ENCODE results near the gene MCC.

Gene MCC

DNA sequence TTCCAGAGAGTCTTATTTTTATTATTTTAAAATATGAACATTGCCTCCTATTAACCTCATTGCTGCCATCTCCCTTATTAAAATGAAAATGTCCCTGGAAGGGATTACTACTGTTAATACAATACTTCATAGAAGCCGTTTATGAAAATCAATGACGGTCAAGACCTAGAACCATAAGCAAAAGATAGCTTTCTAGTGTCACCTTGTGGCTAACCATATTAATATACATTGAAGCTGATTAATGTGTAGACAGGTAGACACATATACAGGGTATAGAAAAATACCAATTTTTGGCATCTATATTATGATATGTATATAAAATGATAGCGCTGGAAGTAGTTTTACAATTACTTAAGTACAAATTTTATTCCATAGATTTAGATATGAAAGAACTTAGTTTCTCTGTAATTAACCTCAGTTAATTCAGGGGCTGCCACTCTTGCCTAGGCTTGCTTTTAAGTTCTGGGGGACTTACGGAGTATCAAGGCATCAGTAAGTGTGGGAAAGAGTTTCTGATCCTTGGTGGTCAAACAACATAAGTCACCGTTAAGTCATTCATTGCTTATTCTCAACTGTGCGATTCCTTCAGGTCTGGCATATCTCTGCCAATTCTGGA, 22.7 kb upstream of the MCC start (continued):
- TF ChIP-seq, protein P1, sequence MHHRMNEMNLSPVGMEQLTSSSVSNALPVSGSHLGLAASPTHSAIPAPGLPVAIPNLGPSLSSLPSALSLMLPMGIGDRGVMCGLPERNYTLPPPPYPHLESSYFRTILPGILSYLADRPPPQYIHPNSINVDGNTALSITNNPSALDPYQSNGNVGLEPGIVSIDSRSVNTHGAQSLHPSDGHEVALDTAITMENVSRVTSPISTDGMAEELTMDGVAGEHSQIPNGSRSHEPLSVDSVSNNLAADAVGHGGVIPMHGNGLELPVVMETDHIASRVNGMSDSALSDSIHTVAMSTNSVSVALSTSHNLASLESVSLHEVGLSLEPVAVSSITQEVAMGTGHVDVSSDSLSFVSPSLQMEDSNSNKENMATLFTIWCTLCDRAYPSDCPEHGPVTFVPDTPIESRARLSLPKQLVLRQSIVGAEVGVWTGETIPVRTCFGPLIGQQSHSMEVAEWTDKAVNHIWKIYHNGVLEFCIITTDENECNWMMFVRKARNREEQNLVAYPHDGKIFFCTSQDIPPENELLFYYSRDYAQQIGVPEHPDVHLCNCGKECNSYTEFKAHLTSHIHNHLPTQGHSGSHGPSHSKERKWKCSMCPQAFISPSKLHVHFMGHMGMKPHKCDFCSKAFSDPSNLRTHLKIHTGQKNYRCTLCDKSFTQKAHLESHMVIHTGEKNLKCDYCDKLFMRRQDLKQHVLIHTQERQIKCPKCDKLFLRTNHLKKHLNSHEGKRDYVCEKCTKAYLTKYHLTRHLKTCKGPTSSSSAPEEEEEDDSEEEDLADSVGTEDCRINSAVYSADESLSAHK (tag by site-specific recombination; IDR thresholded peaks at IDR 0.05) = no peak
- TF ChIP-seq ZNF654 (tag by site-specific recombination; IDR thresholded peaks at IDR 0.05; ENCODE audit: low read depth) (peak; percentile 72), ZNF530 (tag by site-specific recombination; IDR thresholded peaks at IDR 0.05; ENCODE audit: low read depth) (no peak)

DNA sequence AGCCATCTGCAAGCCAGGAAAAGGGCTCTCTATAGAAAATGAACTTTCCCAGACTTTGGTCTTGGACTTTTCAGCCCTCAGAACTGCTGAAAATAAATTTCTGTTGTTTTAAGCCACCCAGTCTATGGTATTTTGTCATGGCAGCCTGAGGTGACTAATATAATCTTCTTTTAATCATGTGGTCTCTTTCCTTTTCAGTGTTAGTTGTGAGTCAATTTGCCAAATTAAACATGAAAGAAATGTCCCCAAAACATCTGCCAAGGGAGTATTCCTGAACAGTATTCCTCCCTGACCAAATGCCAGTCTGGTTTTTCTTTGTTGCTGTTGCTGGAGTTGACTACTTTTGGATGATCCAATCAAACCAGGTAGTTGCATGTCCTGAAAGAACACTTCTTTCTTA, 20.5 kb upstream of the MCC start:
- ChIA-PET CTCF (interaction anchor here (0.7 to 3.6 kb wide), 2 partner anchors 130 to 647 kb away, joined by 3 to 57 read pairs; no protein-coding TSS in a partner anchor), POLR2A (no interaction called here)
- no peak for TF ChIP-seq ZNF510 (tag by site-specific recombination; IDR thresholded peaks at IDR 0.05; ENCODE audit: insufficient replicate concordance)
- TF ChIP-seq ZFP3 (tag by site-specific recombination; IDR thresholded peaks at IDR 0.05; ENCODE audit: low read depth) = no peak
- TF ChIP-seq, protein P1 (tag by site-specific recombination; IDR thresholded peaks at IDR 0.05) = no peak
- TF ChIP-seq, protein P2, sequence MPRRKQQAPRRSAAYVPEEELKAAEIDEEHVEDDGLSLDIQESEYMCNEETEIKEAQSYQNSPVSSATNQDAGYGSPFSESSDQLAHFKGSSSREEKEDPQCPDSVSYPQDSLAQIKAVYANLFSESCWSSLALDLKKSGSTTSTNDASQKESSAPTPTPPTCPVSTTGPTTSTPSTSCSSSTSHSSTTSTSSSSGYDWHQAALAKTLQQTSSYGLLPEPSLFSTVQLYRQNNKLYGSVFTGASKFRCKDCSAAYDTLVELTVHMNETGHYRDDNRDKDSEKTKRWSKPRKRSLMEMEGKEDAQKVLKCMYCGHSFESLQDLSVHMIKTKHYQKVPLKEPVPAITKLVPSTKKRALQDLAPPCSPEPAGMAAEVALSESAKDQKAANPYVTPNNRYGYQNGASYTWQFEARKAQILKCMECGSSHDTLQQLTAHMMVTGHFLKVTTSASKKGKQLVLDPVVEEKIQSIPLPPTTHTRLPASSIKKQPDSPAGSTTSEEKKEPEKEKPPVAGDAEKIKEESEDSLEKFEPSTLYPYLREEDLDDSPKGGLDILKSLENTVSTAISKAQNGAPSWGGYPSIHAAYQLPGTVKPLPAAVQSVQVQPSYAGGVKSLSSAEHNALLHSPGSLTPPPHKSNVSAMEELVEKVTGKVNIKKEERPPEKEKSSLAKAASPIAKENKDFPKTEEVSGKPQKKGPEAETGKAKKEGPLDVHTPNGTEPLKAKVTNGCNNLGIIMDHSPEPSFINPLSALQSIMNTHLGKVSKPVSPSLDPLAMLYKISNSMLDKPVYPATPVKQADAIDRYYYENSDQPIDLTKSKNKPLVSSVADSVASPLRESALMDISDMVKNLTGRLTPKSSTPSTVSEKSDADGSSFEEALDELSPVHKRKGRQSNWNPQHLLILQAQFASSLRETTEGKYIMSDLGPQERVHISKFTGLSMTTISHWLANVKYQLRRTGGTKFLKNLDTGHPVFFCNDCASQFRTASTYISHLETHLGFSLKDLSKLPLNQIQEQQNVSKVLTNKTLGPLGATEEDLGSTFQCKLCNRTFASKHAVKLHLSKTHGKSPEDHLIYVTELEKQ (tag by site-specific recombination; IDR thresholded peaks at IDR 0.05; ENCODE audit: borderline replicate concordance) = no peak
- no peak for TF ChIP-seq YY2 (tag by site-specific recombination; IDR thresholded peaks at IDR 0.05)
- no peak for TF ChIP-seq ZFP69B (tag by site-specific recombination; IDR thresholded peaks at IDR 0.05)
- TF ChIP-seq, protein P3, sequence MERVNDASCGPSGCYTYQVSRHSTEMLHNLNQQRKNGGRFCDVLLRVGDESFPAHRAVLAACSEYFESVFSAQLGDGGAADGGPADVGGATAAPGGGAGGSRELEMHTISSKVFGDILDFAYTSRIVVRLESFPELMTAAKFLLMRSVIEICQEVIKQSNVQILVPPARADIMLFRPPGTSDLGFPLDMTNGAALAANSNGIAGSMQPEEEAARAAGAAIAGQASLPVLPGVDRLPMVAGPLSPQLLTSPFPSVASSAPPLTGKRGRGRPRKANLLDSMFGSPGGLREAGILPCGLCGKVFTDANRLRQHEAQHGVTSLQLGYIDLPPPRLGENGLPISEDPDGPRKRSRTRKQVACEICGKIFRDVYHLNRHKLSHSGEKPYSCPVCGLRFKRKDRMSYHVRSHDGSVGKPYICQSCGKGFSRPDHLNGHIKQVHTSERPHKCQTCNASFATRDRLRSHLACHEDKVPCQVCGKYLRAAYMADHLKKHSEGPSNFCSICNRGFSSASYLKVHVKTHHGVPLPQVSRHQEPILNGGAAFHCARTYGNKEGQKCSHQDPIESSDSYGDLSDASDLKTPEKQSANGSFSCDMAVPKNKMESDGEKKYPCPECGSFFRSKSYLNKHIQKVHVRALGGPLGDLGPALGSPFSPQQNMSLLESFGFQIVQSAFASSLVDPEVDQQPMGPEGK (tag by site-specific recombination; IDR thresholded peaks at IDR 0.05) = no peak
- no peak for TF ChIP-seq ZNF529 (tag by site-specific recombination; IDR thresholded peaks at IDR 0.05; ENCODE audit: insufficient replicate concordance)
- TF ChIP-seq MEIS1 (CRISPR knock-in tag; IDR thresholded peaks at IDR 0.05; ENCODE audit: borderline replicate concordance) = no peak
- no peak for TF ChIP-seq ZNF791 (tag by site-specific recombination; IDR thresholded peaks at IDR 0.05)
- TF ChIP-seq ZXDB (tag by site-specific recombination; IDR thresholded peaks at IDR 0.05) = no peak
- no peak overlapping the region for H3K4me3 ChIP-seq (ENCODE audit: low read depth, low read length)
- no peaks in the 10 kb centered on the region for H3K4me1 ChIP-seq (ENCODE audit: control insufficient read depth, insufficient read depth, low read length)
- no peaks in the 10 kb centered on the region for H3K36me3 ChIP-seq (ENCODE audit: control insufficient read depth in 2 of 2, insufficient read depth in 1 of 2, low read length in 2 of 2)
- no peaks in the 10 kb centered on the region for H3K9me3 ChIP-seq (ENCODE audit: control insufficient read depth, insufficient read depth, low read depth, low read length)
- no peak overlapping the region for H3K27ac ChIP-seq (ENCODE audit: extremely low read depth, low read depth, low read length)
